Raji (cell line): ENCODE measurements around the gene CARD11.

Source experiments
- POLR2A ChIP-seq: IDR thresholded peaks from 2 replicates; pipeline ENCODE4 v1.6.1; 2011; ENCODE audit warnings: low read depth, low read length, control low read depth; ENCODE audit not compliant: insufficient read depth

CARD11 gene

GRCh38 chr7:2869981-2870380, 173.7 kb downstream of the CARD11 start:
- no peak for TF ChIP-seq POLR2A

- no peak for TF ChIP-seq POLR2A
These were observed 177.1 kb downstream of the CARD11 start for GRCh38 chr7:2866601-2867000.

DNA sequence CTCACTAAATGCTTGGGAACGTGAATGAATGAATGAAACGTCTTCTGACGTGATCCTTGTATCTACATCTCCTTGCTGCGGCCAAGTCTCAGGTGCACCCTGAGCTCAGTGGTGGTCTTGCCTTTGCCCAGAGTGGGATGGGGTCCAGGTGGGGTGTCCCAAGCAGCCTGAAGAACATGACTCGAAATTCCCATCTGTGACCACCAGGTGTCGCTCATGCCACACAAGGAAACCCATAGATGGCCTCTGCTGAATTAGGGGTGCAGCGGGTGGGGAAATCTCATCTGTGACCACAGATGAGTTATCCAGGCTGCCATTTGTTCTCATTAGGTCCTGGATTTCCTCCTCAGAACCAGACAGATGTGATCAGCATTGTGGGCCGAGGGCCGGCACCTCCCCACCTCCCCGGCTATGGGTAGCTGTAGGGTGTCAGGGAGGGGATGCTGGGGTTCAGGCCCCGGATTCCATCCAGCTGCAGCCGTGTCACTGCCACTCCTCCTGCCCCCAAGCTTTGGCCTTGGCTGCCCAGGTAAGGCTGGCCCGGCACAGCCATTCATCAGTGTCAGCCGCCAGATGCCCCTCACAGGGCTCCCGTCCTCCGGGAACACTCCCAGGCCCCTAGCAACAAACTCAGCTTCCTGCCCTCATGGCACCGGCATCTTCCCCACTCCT, 178.5 kb downstream of the CARD11 start:
- TF ChIP-seq POLR2A, result no peak

DNA sequence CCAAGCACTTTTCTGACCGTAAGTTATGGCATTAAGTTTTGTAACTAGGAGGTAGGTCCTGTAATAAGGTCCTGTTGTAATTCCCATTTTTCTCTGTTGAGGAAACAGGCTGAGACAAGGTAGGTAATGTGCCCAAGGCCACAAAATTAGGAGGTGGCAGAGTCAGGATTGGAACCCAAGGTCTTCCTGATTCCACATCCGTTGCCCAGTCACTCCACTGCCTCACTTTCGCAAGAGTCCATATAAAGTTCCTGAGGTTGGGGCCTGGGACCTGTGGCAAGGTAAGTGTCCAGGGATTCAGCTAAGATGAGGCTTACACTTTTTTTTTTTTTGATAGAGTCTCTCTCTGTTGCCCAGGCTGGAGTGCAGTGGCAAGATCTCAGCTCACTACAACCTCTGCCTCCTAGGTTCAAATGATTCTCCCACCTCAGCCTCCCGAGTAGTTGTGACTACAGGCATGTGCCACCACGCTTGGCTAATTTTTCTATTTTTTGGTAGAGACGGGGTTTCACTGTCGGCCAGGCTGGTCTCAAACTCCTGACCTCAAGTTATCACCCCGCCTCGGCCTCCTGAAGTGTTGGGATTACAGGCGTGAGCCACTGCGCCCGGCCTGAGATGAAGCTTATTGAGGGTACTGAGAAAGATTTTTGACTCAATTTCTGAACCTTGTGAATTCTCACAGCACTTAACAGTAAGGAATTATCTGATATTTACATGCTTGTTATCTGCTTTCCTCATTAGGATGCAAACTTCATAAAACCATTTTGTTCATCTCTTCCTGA, 179.3 kb downstream of the CARD11 start:
- no peak for TF ChIP-seq POLR2A

GRCh38 chr7:2863461-2864066, 180.1 kb downstream of the CARD11 start:
- no peak for TF ChIP-seq POLR2A

- no peak for TF ChIP-seq POLR2A
These were observed 180.8 kb downstream of the CARD11 start for GRCh38 chr7:2862831-2863361.

GRCh38 chr7:2861509-2861908, 182.2 kb downstream of the CARD11 start:
- TF ChIP-seq POLR2A, result no peak

- no peak for TF ChIP-seq POLR2A
These were observed 183.0 kb downstream of the CARD11 start for GRCh38 chr7:2860627-2861133.

GRCh38 chr7:2859952-2860351, 183.7 kb downstream of the CARD11 start:
- TF ChIP-seq POLR2A, result no peak

DNA sequence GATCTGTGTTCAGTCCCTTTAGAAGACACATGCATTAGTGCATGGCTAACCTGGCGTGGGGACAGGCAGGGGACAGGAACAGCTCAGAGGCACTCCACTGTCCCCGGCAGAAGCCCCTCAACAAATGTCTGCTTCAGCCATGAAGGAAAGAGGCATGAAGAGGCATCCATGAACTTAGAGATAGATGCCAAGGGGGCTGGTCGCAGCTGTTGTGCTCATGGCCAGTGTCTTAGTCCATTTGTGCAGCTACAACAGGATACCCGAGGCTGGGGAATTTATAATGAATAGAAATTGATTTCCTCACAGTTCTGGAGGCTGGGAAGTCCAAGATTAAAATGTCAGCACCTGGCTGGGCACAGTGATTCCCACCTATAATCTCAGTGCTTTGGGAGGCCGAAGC, 185.0 kb downstream of the CARD11 start:
- TF ChIP-seq POLR2A, result no peak

GRCh38 chr7:2856388-2857169, 187.1 kb downstream of the CARD11 start:
- TF ChIP-seq POLR2A, result no peak
